ENCODE results near the gene PDS5B. TPM values are rescaled to one million over a fixed set of nuclear protein-coding genes. Genes with fewer than 3 reads are reported as not detected.

PDS5B gene
- total RNA-seq, 2 donors from 2014 or later: 14.7 to 16.2 TPM

DNA sequence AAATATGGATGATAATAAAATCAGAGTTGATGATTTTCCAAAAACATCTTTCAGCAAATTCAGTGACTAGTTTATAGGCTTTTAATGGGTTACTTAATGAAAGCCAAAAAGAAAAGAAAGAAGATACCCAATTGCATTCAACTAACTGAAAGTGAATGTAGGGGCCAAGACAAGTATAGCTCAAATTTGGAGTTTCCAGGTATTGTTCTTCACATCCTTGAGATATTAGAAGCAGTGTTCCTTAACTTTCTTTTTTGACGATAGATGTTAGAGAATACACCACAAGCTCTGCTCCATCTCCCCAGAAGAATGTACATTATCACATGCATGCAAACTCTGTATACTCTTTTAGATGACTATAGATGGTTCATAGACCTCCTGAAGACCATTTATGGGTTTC, 43.6 kb downstream of the PDS5B start:
- Histone ChIP-seq H3K4me3 (no peak overlapping the region), H3K27ac (no peak overlapping the region), H3K36me3 (no peaks in the 10 kb centered on the region), H3K4me1 (peaks cover 0 to 12% of the 10 kb centered on the region in 2 donors), H3K9me3 (no peaks in the 10 kb centered on the region), H3K27me3 (no peaks in the 10 kb centered on the region)
- no peak for DNase-seq (ENCODE audit: low spot score)
- TF ChIP-seq, protein P1, sequence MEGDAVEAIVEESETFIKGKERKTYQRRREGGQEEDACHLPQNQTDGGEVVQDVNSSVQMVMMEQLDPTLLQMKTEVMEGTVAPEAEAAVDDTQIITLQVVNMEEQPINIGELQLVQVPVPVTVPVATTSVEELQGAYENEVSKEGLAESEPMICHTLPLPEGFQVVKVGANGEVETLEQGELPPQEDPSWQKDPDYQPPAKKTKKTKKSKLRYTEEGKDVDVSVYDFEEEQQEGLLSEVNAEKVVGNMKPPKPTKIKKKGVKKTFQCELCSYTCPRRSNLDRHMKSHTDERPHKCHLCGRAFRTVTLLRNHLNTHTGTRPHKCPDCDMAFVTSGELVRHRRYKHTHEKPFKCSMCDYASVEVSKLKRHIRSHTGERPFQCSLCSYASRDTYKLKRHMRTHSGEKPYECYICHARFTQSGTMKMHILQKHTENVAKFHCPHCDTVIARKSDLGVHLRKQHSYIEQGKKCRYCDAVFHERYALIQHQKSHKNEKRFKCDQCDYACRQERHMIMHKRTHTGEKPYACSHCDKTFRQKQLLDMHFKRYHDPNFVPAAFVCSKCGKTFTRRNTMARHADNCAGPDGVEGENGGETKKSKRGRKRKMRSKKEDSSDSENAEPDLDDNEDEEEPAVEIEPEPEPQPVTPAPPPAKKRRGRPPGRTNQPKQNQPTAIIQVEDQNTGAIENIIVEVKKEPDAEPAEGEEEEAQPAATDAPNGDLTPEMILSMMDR (IDR thresholded peaks at IDR 0.05): no peak

DNA sequence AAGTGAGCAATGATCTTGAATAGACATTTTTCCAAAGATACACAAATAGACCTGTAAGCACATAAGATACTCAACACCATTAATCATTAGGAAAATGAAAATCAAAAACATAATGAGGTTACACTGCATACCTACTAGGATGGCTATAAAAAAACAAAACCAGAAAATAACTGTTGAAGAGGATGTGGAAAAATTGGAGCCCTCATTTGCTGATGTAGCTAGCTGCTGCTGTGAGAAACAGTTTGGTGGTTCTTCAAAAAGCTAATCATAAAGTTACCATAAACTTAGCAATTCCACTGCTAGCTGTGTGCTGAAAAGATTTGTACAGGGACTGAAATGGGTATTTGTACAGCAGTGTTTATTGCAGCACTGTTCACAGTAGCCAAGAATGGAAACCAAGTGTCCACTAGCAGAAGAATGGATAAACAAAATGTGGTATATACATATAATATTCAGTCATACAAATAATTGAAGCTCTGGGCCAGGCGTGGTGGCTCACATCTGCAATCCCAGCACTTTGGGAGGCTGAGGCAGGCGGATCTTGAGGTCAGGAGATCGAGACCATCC, 46.2 kb downstream of the PDS5B start:
- TF ChIP-seq, protein P1 (IDR thresholded peaks at IDR 0.05): no peak
- no peak for DNase-seq (ENCODE audit: low spot score)
- Histone ChIP-seq H3K27ac (no peak overlapping the region), H3K4me3 (no peak overlapping the region), H3K4me1 (peaks cover 0 to 6% of the 10 kb centered on the region in 2 donors), H3K9me3 (no peaks in the 10 kb centered on the region), H3K36me3 (no peaks in the 10 kb centered on the region), H3K27me3 (no peaks in the 10 kb centered on the region)

DNA sequence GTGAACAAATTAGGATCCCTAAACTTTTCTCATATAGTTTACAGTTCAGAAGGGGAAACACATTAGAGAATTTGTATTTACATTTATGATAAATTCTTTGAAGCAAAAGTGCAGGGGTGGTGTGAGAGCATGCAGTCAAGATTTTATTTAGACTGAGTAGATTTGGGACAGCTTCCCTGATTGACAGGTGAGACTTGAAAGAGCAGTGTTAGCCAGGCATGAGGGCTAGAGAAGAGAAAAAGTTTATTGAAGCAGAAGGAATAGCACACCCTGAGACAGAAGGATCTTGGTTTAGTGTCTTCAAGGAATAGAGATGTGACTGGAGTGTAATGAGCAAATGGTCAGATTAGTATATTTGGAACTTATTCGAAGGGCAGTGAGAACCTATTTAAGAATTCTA, 50.5 kb downstream of the PDS5B start:
- Histone ChIP-seq H3K27me3 (no peaks in the 10 kb centered on the region), H3K9me3 (no peaks in the 10 kb centered on the region), H3K4me1 (peaks cover 0 to 5% of the 10 kb centered on the region in 2 donors), H3K27ac (no peak overlapping the region), H3K36me3 (no peaks in the 10 kb centered on the region), H3K4me3 (no peak overlapping the region)
- TF ChIP-seq, protein P1 (IDR thresholded peaks at IDR 0.05): no peak
- no peak for DNase-seq (ENCODE audit: low spot score)

GRCh38 chr13:32638739-32639138, 52.5 kb downstream of the PDS5B start:
- no peaks in the 10 kb centered on the region for H3K27me3 ChIP-seq
- no peaks in the 10 kb centered on the region for H3K9me3 ChIP-seq
- TF ChIP-seq, protein P1 (IDR thresholded peaks at IDR 0.05): no peak
- H3K4me1 ChIP-seq: peaks cover 0 to 16% of the 10 kb centered on the region in 2 donors
- no peak overlapping the region for H3K27ac ChIP-seq
- H3K4me3 ChIP-seq: no peak overlapping the region
- no peak for DNase-seq (ENCODE audit: low spot score)
- no peaks in the 10 kb centered on the region for H3K36me3 ChIP-seq

DNA sequence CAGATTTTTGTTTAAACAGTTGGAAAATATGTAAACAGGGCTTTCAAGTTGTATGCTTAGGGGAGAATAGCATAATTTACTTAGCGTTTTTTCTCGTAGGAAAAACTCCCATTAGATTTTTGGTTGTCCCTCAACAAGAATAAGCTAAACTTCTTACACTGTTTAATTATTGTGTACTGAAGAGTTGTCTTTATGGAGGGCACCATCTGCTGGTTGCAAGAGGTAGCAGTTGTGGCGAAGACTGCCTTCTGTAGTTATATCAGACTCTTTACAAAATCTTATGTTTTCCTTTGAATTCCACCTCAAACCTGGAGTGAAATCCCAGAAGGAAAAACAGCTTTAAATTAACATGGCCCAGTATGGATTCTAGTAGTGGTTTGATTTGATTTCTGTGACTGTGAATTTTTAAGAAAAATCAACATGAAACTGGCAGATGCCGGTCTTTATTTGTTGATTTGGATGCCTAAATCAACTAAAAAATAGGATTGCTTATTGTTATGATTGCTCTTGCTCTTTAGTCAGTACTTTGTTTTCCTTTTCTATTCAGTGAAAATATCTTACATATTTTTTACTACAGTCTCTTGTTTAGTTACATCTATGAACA, 53.4 kb downstream of the PDS5B start:
- no peaks in the 10 kb centered on the region for H3K9me3 ChIP-seq
- H3K4me1 ChIP-seq: peaks cover 0 to 16% of the 10 kb centered on the region in 2 donors
- DNase-seq (ENCODE audit: low spot score): peak; percentile 67
- TF ChIP-seq, protein P1 (IDR thresholded peaks at IDR 0.05): peak; percentile 64 to 86
- no peak overlapping the region for H3K4me3 ChIP-seq
- no peaks in the 10 kb centered on the region for H3K36me3 ChIP-seq
- H3K27ac ChIP-seq: no peak overlapping the region
- no peaks in the 10 kb centered on the region for H3K27me3 ChIP-seq

- no peak for DNase-seq (ENCODE audit: low spot score)
- H3K9me3 ChIP-seq: no peaks in the 10 kb centered on the region
- no peaks in the 10 kb centered on the region for H3K36me3 ChIP-seq
- no peaks in the 10 kb centered on the region for H3K27me3 ChIP-seq
- H3K27ac ChIP-seq: no peak overlapping the region
- TF ChIP-seq, protein P1 (IDR thresholded peaks at IDR 0.05): no peak
- H3K4me3 ChIP-seq: no peak overlapping the region
- peaks cover 0 to 16% of the 10 kb centered on the region in 2 donors for H3K4me1 ChIP-seq
Observed at GRCh38 chr13:32642316-32642715, 56.1 kb downstream of the PDS5B start.
